CD14-positive monocyte (primary cell): ENCODE measurements around the gene WNT8B. TPM values are rescaled to one million over a fixed set of nuclear protein-coding genes. Genes with fewer than 3 reads are reported as not detected.
A peak's percentile ranks its signal among the peaks of the same experiment; 100 is the strongest.

Experiments used
- DNase-seq, 3 donors: peaks; one replicate each; pipeline ENCODE4 v3.0.0-alpha.2; 2011 to 2022
- H2AFZ ChIP-seq: 2 replicates; pipeline ENCODE4 v1.6.0; 2012; ENCODE audit warnings: mild to moderate bottlenecking, low read depth, low read length, inconsistent platforms; ENCODE audit not compliant: insufficient read depth, poor library complexity, severe bottlenecking
- H3K27ac ChIP-seq, 2 donors: 1 replicate in 1 of 2; 2 replicates in 1 of 2; pipeline ENCODE4 v1.5.1; 2012 to 2013; ENCODE audit warnings: low read length in 2 of 2, control low read depth in 1 of 2, inconsistent platforms in 1 of 2, low read depth in 1 of 2, mild to moderate bottlenecking in 1 of 2
- H3K27me3 ChIP-seq, 2 donors: one replicate each; pipeline versions ENCODE4 v1.6.0 to v1.6.1; 2011 to 2013; ENCODE audit warnings: low read length in 2 of 2; ENCODE audit not compliant: control insufficient read depth in 2 of 2, insufficient read depth in 2 of 2
- H3K36me3 ChIP-seq, 2 donors: replicated peaks in 1 of 2; 1 replicate in 1 of 2; 2 replicates in 1 of 2; pipeline versions ENCODE4 v1.5.1 to v1.6.1; 2012 to 2013; ENCODE audit warnings: low read length in 2 of 2, control low read depth in 1 of 2, inconsistent platforms in 1 of 2, mild to moderate bottlenecking in 1 of 2; ENCODE audit not compliant: insufficient read depth in 2 of 2, control insufficient read depth in 1 of 2
- H3K4me1 ChIP-seq, 2 donors: 1 replicate in 1 of 2; 2 replicates in 1 of 2; pipeline versions ENCODE4 v1.5.1 to v1.6.1; 2012 to 2013; ENCODE audit warnings: low read length in 2 of 2, control low read depth in 1 of 2, inconsistent platforms in 1 of 2, mild to moderate bottlenecking in 1 of 2, moderate library complexity in 1 of 2; ENCODE audit not compliant: insufficient read depth in 2 of 2, control insufficient read depth in 1 of 2
- H3K4me2 ChIP-seq: replicated peaks from 2 replicates; pipeline ENCODE3; 2012; ENCODE audit warnings: low read length, moderate library complexity, mild to moderate bottlenecking; ENCODE audit not compliant: poor library complexity, severe bottlenecking; ENCODE audit errors: extremely low read depth
- H3K4me3 ChIP-seq, 3 experiments: fragments of 200-600 bp in 1 of 3; sonication (generic) in 1 of 3; replicated peaks in 1 of 3; 1 replicate in 2 of 3; 2 replicates in 1 of 3; pipeline ENCODE4 v1.5.1; 2011 to 2013; ENCODE audit warnings: low read length in 3 of 3, mild to moderate bottlenecking in 3 of 3, control low read depth in 2 of 3, low read depth in 2 of 3, inconsistent platforms in 1 of 3, moderate library complexity in 1 of 3
- H3K79me2 ChIP-seq: 2 replicates; pipeline ENCODE4 v1.6.0; 2012; ENCODE audit warnings: mild to moderate bottlenecking, control low read depth, inconsistent platforms, low read length, moderate library complexity; ENCODE audit not compliant: insufficient read depth
- H3K9ac ChIP-seq: 2 replicates; pipeline ENCODE4 v1.6.0; 2017; ENCODE audit warnings: low read length, mild to moderate bottlenecking; ENCODE audit not compliant: insufficient read depth, poor library complexity, severe bottlenecking
- H3K9me3 ChIP-seq, 2 donors: replicated peaks in 1 of 2; 1 replicate in 1 of 2; 2 replicates in 1 of 2; pipeline versions ENCODE4 v1.5.1 to v1.6.1; 2012 to 2013; ENCODE audit warnings: low read length in 2 of 2, control low read depth in 1 of 2; ENCODE audit not compliant: control insufficient read depth in 1 of 2, insufficient read depth in 1 of 2
- H4K20me1 ChIP-seq: 2 replicates; pipeline ENCODE4 v1.6.0; 2012; ENCODE audit warnings: mild to moderate bottlenecking, low read length, control low read depth, moderate library complexity; ENCODE audit not compliant: insufficient read depth
- H3K27ac Mint-ChIP-seq, 7 donors: one replicate each; pipeline ENCODE4 v1.8.0; 2020; ENCODE audit warnings: mild to moderate bottlenecking in 7 of 7, mixed read lengths in 7 of 7, moderate library complexity in 6 of 7, inconsistent platforms in 2 of 7
- H3K27me3 Mint-ChIP-seq, 3 donors: one replicate each; pipeline ENCODE4 v1.8.0; 2021 to 2022; ENCODE audit warnings: low read depth in 3 of 3, mild to moderate bottlenecking in 3 of 3, mixed read lengths in 3 of 3, moderate library complexity in 3 of 3, inconsistent platforms in 1 of 3
- H3K36me3 Mint-ChIP-seq, 2 donors: one replicate each; pipeline ENCODE4 v1.8.0; 2020; ENCODE audit warnings: mixed read lengths in 2 of 2, inconsistent platforms in 1 of 2, mild to moderate bottlenecking in 1 of 2
- H3K4me1 Mint-ChIP-seq: one replicate; pipeline ENCODE4 v1.8.0; 2020; ENCODE audit warnings: mild to moderate bottlenecking, mixed read lengths
- H3K4me3 Mint-ChIP-seq, 2 donors: one replicate each; pipeline ENCODE4 v1.8.0; 2020; ENCODE audit warnings: mild to moderate bottlenecking in 2 of 2, mixed read lengths in 2 of 2, moderate library complexity in 1 of 2
- H3K9me3 Mint-ChIP-seq, 7 donors: one replicate each; pipeline ENCODE4 v1.8.0; 2020 to 2022; ENCODE audit warnings: mixed read lengths in 7 of 7, mild to moderate bottlenecking in 6 of 7, moderate library complexity in 6 of 7, inconsistent platforms in 2 of 7
- CTCF ChIP-seq: fragments of 200-600 bp; IDR thresholded peaks from one replicate; pipeline ENCODE4 v1.8.0; 2022; ENCODE audit warnings: antibody characterized with exemption, mild to moderate bottlenecking
- WGBS: methylation state at CpG from one replicate; pipeline ENCODE4 v1.1.5; 2013; ENCODE audit warnings: missing lambda C conversion rate; ENCODE audit not compliant: insufficient coverage; 5-methylcytosine and 5-hydroxymethylcytosine counted together
- intact Hi-C, 2 donors: fragments of 100-400 bp; cut with micrococcal nuclease; formaldehyde crosslinking; loops; one replicate each; pipeline versions ENCODE4 v1.15.0 to v1.15.1; 2023
- polyA plus RNA-seq, 3 donors: library from polyadenylated mRNA; depleted of rRNA in 1 of 3; unstranded in 2 of 3; stranded (reverse) in 1 of 3; fragments of 300-500 nt in 2 of 3; fragments of >200 nt in 1 of 3; fragmentation: Illumina TruSeq in 2 of 3; gene quantifications; 1 replicate in 2 of 3; 2 replicates in 1 of 3; pipeline ENCODE4 v1.2.3, GENCODE V29; 2012 to 2021

Gene WNT8B
- polyA plus RNA-seq, 3 donors, result not detected

- no peak for DNase-seq
- Histone ChIP-seq H4K20me1 (no peaks in the 10 kb centered on the region), H3K27ac (no peak overlapping the region), H3K27me3 (peaks cover 34 to 56% of the 10 kb centered on the region in 2 donors), H3K4me1 (peaks cover 14 to 21% of the 10 kb centered on the region in 2 donors), H3K4me2 (no peak overlapping the region), H3K79me2 (no peaks in the 10 kb centered on the region), H3K4me3 (no peak overlapping the region), H3K36me3 (no peaks in the 10 kb centered on the region), H2AFZ (no peak overlapping the region), H3K9ac (no peak overlapping the region), H3K9me3 (no peaks in the 10 kb centered on the region)
- no CpG with 5 or more reads among the region's 4 CpGs for WGBS
- H3K27me3 Mint-ChIP-seq, result peaks cover 52 to 60% (median 55%) of the 10 kb centered on the region in 3 donors
- H3K27ac Mint-ChIP-seq, result no peak overlapping the region
- no peak for TF ChIP-seq CTCF
- intact Hi-C loops, result no loop called here
- peaks cover 0 to 14% (median 2%) of the 10 kb centered on the region in 7 donors for H3K9me3 Mint-ChIP-seq
- H3K4me1 Mint-ChIP-seq, result peaks cover 16% of the 10 kb centered on the region
- H3K36me3 Mint-ChIP-seq, result peaks cover 0 to 4% of the 10 kb centered on the region in 2 donors
- peak overlapping the region in 1 of 2 donors; percentile 63 for H3K4me3 Mint-ChIP-seq
Measured at GRCh38 chr10:100479037-100479436, 16.2 kb downstream of the WNT8B start.

DNA sequence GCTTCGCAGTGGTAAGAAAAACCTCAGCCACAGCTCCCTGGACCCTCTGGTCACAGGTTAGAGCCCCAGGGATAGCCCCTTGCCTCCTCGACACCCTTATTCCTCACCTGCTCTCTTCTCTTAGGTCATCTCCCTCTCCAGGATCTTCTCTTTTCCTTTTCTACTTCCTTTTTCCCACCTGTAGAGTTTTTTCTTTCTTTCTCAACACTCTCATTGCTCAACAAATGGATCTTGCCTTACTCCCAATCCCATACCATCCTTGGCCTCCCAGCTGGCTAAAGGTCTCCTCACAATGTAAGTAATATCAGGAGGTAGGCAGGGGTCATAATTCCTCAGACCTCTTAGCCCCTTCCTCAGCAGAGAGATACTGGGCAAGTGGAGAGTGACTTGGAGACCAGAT lies 17.2 kb downstream of the WNT8B start:
- Mint-ChIP-seq H3K4me1 (peaks cover 16% of the 10 kb centered on the region), H3K36me3 (peaks cover 0 to 10% of the 10 kb centered on the region in 2 donors)
- intact Hi-C loops, result no loop called here

More for the DNA sequence above, 17.2 kb downstream of the WNT8B start:
- Histone ChIP-seq H2AFZ (no peak overlapping the region), H3K36me3 (no peaks in the 10 kb centered on the region), H3K27me3 (peaks cover 34 to 56% of the 10 kb centered on the region in 2 donors), H3K4me3 (no peak overlapping the region), H3K27ac (no peak overlapping the region), H3K9ac (no peak overlapping the region), H3K9me3 (no peaks in the 10 kb centered on the region), H4K20me1 (no peaks in the 10 kb centered on the region), H3K4me1 (peaks cover 14 to 21% of the 10 kb centered on the region in 2 donors), H3K79me2 (no peaks in the 10 kb centered on the region), H3K4me2 (no peak overlapping the region)
- Mint-ChIP-seq H3K9me3 (peaks cover 0 to 14% (median 2%) of the 10 kb centered on the region in 7 donors), H3K27me3 (peaks cover 50 to 58% (median 58%) of the 10 kb centered on the region in 3 donors), H3K4me3 (peak overlapping the region in 1 of 2 donors; percentile 77), H3K27ac (no peak overlapping the region)
- WGBS, result 96% methylated on average over 2 of the region's 2 CpGs
- no peak for TF ChIP-seq CTCF
- no peak for DNase-seq
